H1 (cell line): ENCODE measurements around the gene SECISBP2L. TPM values are rescaled to one million over a fixed set of nuclear protein-coding genes. Genes with fewer than 3 reads are reported as not detected.

Experiments used
- CTCF ChIA-PET: fragments of 300-600 bp; sonication (Branson Sonifier 250); formaldehyde crosslinking; loops from one replicate; lab custom pipeline; 2021; ENCODE audit not compliant: partially characterized antibody; lab: Charles Lee
- POLR2A ChIA-PET: fragments of 300-600 bp; sonication (Branson Sonifier 250); formaldehyde crosslinking; loops from one replicate; lab custom pipeline; 2021; ENCODE audit warnings: inconsistent platforms; ENCODE audit not compliant: partially characterized antibody; lab: Charles Lee
- DNase-seq, 2 experiments: peaks; one replicate each; pipeline versions ENCODE4 v3.0.0 to v3.0.0-alpha.2; 2010 to 2022; ENCODE audit warnings: low spot score in 2 of 2, low read depth in 1 of 2, mixed read lengths in 1 of 2
- FAIRE-seq: peaks from 2 replicates; lab custom pipeline; 2011; peaks lifted over from hg19 to GRCh38; lab: Jason Lieb, UNC
- H2AFZ ChIP-seq: 2 replicates; pipeline ENCODE4 v1.8.1; 2012; ENCODE audit warnings: low read length, inconsistent platforms
- H2AK5ac ChIP-seq: 2 replicates; pipeline ENCODE4 v1.6.1; 2013; ENCODE audit warnings: low read depth, low read length
- H2BK120ac ChIP-seq: replicated peaks from 2 replicates; pipeline ENCODE3; 2013; ENCODE audit warnings: low read depth, low read length, inconsistent platforms
- H2BK12ac ChIP-seq: 2 replicates; pipeline ENCODE4 v1.6.1; 2013; ENCODE audit warnings: low read depth, low read length
- H2BK15ac ChIP-seq: 2 replicates; pipeline ENCODE4 v1.6.1; 2013; ENCODE audit warnings: low read length
- H2BK20ac ChIP-seq: 2 replicates; pipeline ENCODE4 v1.6.1; 2013; ENCODE audit warnings: low read length
- H2BK5ac ChIP-seq: 2 replicates; pipeline ENCODE4 v1.6.1; 2013; ENCODE audit warnings: low read depth, low read length
- H3K14ac ChIP-seq: 2 replicates; pipeline ENCODE4 v1.6.1; 2013; ENCODE audit warnings: inconsistent platforms; ENCODE audit not compliant: insufficient read length
- H3K18ac ChIP-seq: 2 replicates; pipeline ENCODE4 v1.6.1; 2013; ENCODE audit warnings: low read length; ENCODE audit errors: extremely low read depth
- H3K23ac ChIP-seq: 2 replicates; pipeline ENCODE4 v1.6.1; 2013; ENCODE audit warnings: inconsistent platforms; ENCODE audit not compliant: insufficient read length
- H3K23me2 ChIP-seq: 2 replicates; pipeline ENCODE4 v1.6.1; 2013; ENCODE audit warnings: low read depth, low read length
- H3K27ac ChIP-seq: 2 replicates; pipeline ENCODE4 v1.6.1; 2011; ENCODE audit warnings: low read depth, low read length, inconsistent platforms
- H3K27me3 ChIP-seq, 4 experiments: replicated peaks in 1 of 4; 1 replicate in 1 of 4; 2 replicates in 3 of 4; pipeline versions ENCODE4 v1.6.1 to v1.8.1; 2011 to 2013; ENCODE audit warnings: low read length in 3 of 4, mild to moderate bottlenecking in 3 of 4, inconsistent platforms in 2 of 4, mixed read lengths in 2 of 4, moderate library complexity in 1 of 4; ENCODE audit not compliant: control insufficient read depth in 3 of 4, insufficient read depth in 3 of 4; ENCODE audit errors: extremely low read depth in 1 of 4
- H3K36me3 ChIP-seq, 4 experiments: 2 replicates each; pipeline versions ENCODE4 v1.6.1 to v1.8.1; 2011 to 2013; ENCODE audit warnings: mild to moderate bottlenecking in 4 of 4, low read length in 3 of 4, moderate library complexity in 2 of 4, control low read depth in 1 of 4, inconsistent platforms in 1 of 4; ENCODE audit not compliant: insufficient read depth in 4 of 4, control insufficient read depth in 2 of 4
- H3K4ac ChIP-seq: replicated peaks from 2 replicates; pipeline ENCODE3; 2013; ENCODE audit warnings: low read length, low read depth, mixed read lengths, inconsistent platforms; ENCODE audit not compliant: insufficient read length
- H3K4me1 ChIP-seq, 4 experiments: replicated peaks in 1 of 4; 1 replicate in 1 of 4; 2 replicates in 3 of 4; pipeline versions ENCODE4 v1.6.1 to v1.8.1; 2011 to 2013; ENCODE audit warnings: low read length in 3 of 4, inconsistent platforms in 2 of 4, mixed read lengths in 1 of 4; ENCODE audit not compliant: insufficient read depth in 4 of 4, control insufficient read depth in 3 of 4
- H3K4me2 ChIP-seq, 2 experiments: 2 replicates each; pipeline versions ENCODE4 v1.6.1 to v1.8.1; 2011 to 2013; ENCODE audit warnings: low read depth in 2 of 2, low read length in 2 of 2, control low read depth in 1 of 2, inconsistent platforms in 1 of 2, mild to moderate bottlenecking in 1 of 2; ENCODE audit not compliant: insufficient read depth in 1 of 2
- H3K4me3 ChIP-seq, 4 experiments: fragments of 200-600, 300-600 bp in 1 of 4; sonication (generic), shearing (Covaris generic), sonication (Bioruptor Twin) in 1 of 4; 2 replicates each; pipeline versions ENCODE4 v1.5.1 to v1.8.1; 2011 to 2016; ENCODE audit warnings: low read length in 4 of 4, low read depth in 3 of 4, control low read depth in 2 of 4, inconsistent platforms in 2 of 4, mild to moderate bottlenecking in 2 of 4, mixed read lengths in 1 of 4, moderate library complexity in 1 of 4; ENCODE audit not compliant: insufficient read depth in 2 of 4; ENCODE audit errors: extremely low read depth in 1 of 4
- H3K56ac ChIP-seq: replicated peaks from 2 replicates; pipeline ENCODE3; 2013; ENCODE audit warnings: low read depth, mild to moderate bottlenecking, mixed read lengths, low read length, inconsistent platforms; ENCODE audit not compliant: insufficient read length
- H3K79me1 ChIP-seq: 2 replicates; pipeline ENCODE4 v1.6.1; 2013; ENCODE audit warnings: low read depth, low read length, control low read depth
- H3K79me2 ChIP-seq, 2 experiments: 2 replicates each; pipeline versions ENCODE4 v1.6.1 to v1.8.1; 2012 to 2013; ENCODE audit warnings: low read length in 2 of 2, mild to moderate bottlenecking in 2 of 2, inconsistent platforms in 1 of 2; ENCODE audit not compliant: insufficient read depth in 2 of 2, control insufficient read depth in 1 of 2
- H3K9ac ChIP-seq, 4 experiments: replicated peaks in 1 of 4; 1 replicate in 1 of 4; 2 replicates in 3 of 4; pipeline versions ENCODE4 v1.6.1 to v1.8.1; 2011 to 2013; ENCODE audit warnings: low read depth in 3 of 4, low read length in 3 of 4, control low read depth in 2 of 4, mild to moderate bottlenecking in 2 of 4, moderate library complexity in 2 of 4, inconsistent platforms in 1 of 4; ENCODE audit errors: extremely low read depth in 1 of 4
- H3K9me3 ChIP-seq, 2 experiments: 2 replicates each; pipeline versions ENCODE4 v1.6.1 to v1.8.1; 2012 to 2013; ENCODE audit warnings: mild to moderate bottlenecking in 2 of 2, moderate library complexity in 2 of 2, control low read depth in 1 of 2, inconsistent platforms in 1 of 2, low read depth in 1 of 2, low read length in 1 of 2, mixed read lengths in 1 of 2; ENCODE audit not compliant: insufficient read depth in 2 of 2
- H4K20me1 ChIP-seq, 2 experiments: replicated peaks in 1 of 2; 2 replicates each; pipeline versions ENCODE3 to v1.8.1; 2011 to 2013; ENCODE audit warnings: inconsistent platforms in 2 of 2, low read length in 2 of 2, mild to moderate bottlenecking in 1 of 2; ENCODE audit not compliant: insufficient read depth in 2 of 2, control insufficient read depth in 1 of 2
- H4K5ac ChIP-seq: 2 replicates; pipeline ENCODE4 v1.6.1; 2013; ENCODE audit warnings: low read length, low read depth, mixed read lengths, inconsistent platforms; ENCODE audit not compliant: insufficient read length
- H4K8ac ChIP-seq: 2 replicates; pipeline ENCODE4 v1.8.0; 2013; ENCODE audit warnings: mild to moderate bottlenecking, moderate library complexity, low read length, inconsistent platforms; ENCODE audit not compliant: insufficient read depth; ENCODE audit errors: extremely low read depth
- H4K91ac ChIP-seq: replicated peaks from 2 replicates; pipeline ENCODE3; 2013; ENCODE audit warnings: low read length, mixed read lengths, inconsistent platforms; ENCODE audit not compliant: insufficient read length
- ASH2L ChIP-seq: fragments of 200-600, 300-600 bp; sonication (generic); IDR thresholded peaks from one replicate; pipeline ENCODE4 v1.7.1; 2017; ENCODE audit warnings: low read length
- ATF2 ChIP-seq: IDR thresholded peaks from 2 replicates; pipeline ENCODE4 v1.6.1; 2012; ENCODE audit warnings: low read length, inconsistent platforms
- BCL11A ChIP-seq, 2 experiments: IDR thresholded peaks; one replicate each; pipeline ENCODE4 v1.6.1; 2011; ENCODE audit warnings: low read depth in 2 of 2, low read length in 2 of 2, mild to moderate bottlenecking in 2 of 2
- GABPA ChIP-seq: IDR thresholded peaks from 2 replicates; pipeline ENCODE4 v1.6.1; 2011; ENCODE audit warnings: mild to moderate bottlenecking, low read length, moderate library complexity, borderline replicate concordance; ENCODE audit not compliant: insufficient read depth
- JUN ChIP-seq: IDR thresholded peaks from 2 replicates; pipeline ENCODE4 v1.6.1; 2011; ENCODE audit warnings: low read depth, mild to moderate bottlenecking, improper control_type of control experiment, low read length
- KDM1A ChIP-seq: fragments of 200-600, 300-600 bp; sonication (generic); IDR thresholded peaks from 2 replicates; pipeline ENCODE4 v1.7.1; 2016; ENCODE audit warnings: mild to moderate bottlenecking, low read length, borderline replicate concordance
- KDM5A ChIP-seq: fragments of 200-600 bp; IDR thresholded peaks from 2 replicates; pipeline ENCODE4 v1.7.1; 2012; ENCODE audit warnings: mild to moderate bottlenecking, low read length, inconsistent platforms, mixed read lengths
- POLR2AphosphoS5 ChIP-seq: IDR thresholded peaks from 2 replicates; pipeline ENCODE4 v1.6.1; 2011; ENCODE audit warnings: low read depth, low read length
- SIRT6 ChIP-seq: IDR thresholded peaks from one replicate; pipeline ENCODE4 v1.7.1; 2012; ENCODE audit warnings: low read length, inconsistent platforms
- SIX5 ChIP-seq: IDR thresholded peaks from 2 replicates; pipeline ENCODE4 v1.6.1; 2011; ENCODE audit warnings: mild to moderate bottlenecking, low read depth, low read length
- TCF12 ChIP-seq: IDR thresholded peaks from 2 replicates; pipeline ENCODE4 v1.6.1; 2011; ENCODE audit warnings: low read depth, mild to moderate bottlenecking, low read length
- WGBS, 2 experiments: shearing (Covaris generic) in 1 of 2; methylation state at CpG; one replicate each; pipeline versions ENCODE4 v1.1.6 to v1.1.7; 2013 to 2015; ENCODE audit warnings: low lambda C conversion rate in 2 of 2, mixed read lengths in 2 of 2, inconsistent platforms in 1 of 2, low coverage in 1 of 2, missing lambda C conversion rate in 1 of 2; ENCODE audit not compliant: insufficient replicate concordance in 2 of 2, insufficient coverage in 1 of 2, insufficient read length in 1 of 2; ENCODE audit errors: extremely low coverage in 1 of 2, missing lambda C conversion rate in 1 of 2; 5-methylcytosine and 5-hydroxymethylcytosine counted together
- polyA plus RNA-seq, 7 experiments: library from polyadenylated mRNA; depleted of rRNA in 3 of 7; stranded (reverse) in 5 of 7; unstranded in 2 of 7; fragments of >200 nt in 5 of 7; fragments of 200-250 nt in 2 of 7; gene quantifications; 1 replicate in 5 of 7; 2 replicates in 1 of 7; 4 replicates in 1 of 7; pipeline versions ENCODE4 v1.2.1 to v1.2.3, GENCODE V29; 2011 to 2013; ENCODE audit warnings: missing spikeins in 2 of 7, mixed read lengths in 2 of 7
- total RNA-seq: library from RNA; stranded (reverse); fragmentation: NEBNext Ultra II Directional; extraction: Animal tissue kit (Norgen Biotek cat#: 25700); gene quantifications from 2 replicates; pipeline ENCODE4 v1.2.1, GENCODE V29; 2021

Gene SECISBP2L
- total and polyA plus RNA-seq, 2 of the 8 experiments (the other 6 are each of a cell fraction or from before 2014, with no cell fraction given), result 7.6 to 22.8 TPM

GRCh38 chr15:48941904-48942303, 104.3 kb downstream of the SECISBP2L start:
- Histone ChIP-seq H3K27me3 (no peaks in the 10 kb centered on the region; a peak in 1 of 7 replicates), H4K20me1 (no peaks in the 10 kb centered on the region), H2BK20ac (no peak overlapping the region), H3K36me3 (no peaks in the 10 kb centered on the region), H2BK120ac (no peak overlapping the region), H3K14ac (no peak overlapping the region), H3K18ac (no peak overlapping the region), H2BK5ac (no peak overlapping the region), H4K5ac (no peak overlapping the region), H3K4me1 (no peaks in the 10 kb centered on the region), H3K56ac (no peak overlapping the region), H2AFZ (no peak overlapping the region), H2BK15ac (no peak overlapping the region), H4K91ac (no peak overlapping the region), H3K4me3 (no peak overlapping the region), H3K9ac (no peak overlapping the region), H3K4me2 (no peak overlapping the region), H3K23ac (no peak overlapping the region), H3K9me3 (no peaks in the 10 kb centered on the region), H3K27ac (no peak overlapping the region), H2BK12ac (no peak overlapping the region), H3K23me2 (no peaks in the 10 kb centered on the region), H3K4ac (no peak overlapping the region), H3K79me1 (no peaks in the 10 kb centered on the region), H2AK5ac (no peak overlapping the region), H3K79me2 (no peaks in the 10 kb centered on the region), H4K8ac (no peak overlapping the region)
- CTCF ChIA-PET, result no interaction called here
- FAIRE-seq (no peak), DNase-seq (no peak)
- TF ChIP-seq KDM5A (no peak), SIX5 (no peak), SIRT6 (no peak), TCF12 (no peak), ASH2L (no peak), BCL11A (IDR thresholded peaks at IDR 0.05; ENCODE audit: low read depth in 2 of 2, low read length in 2 of 2) (no peak), JUN (no peak), KDM1A (no peak), ATF2 (no peak), GABPA (no peak), POLR2AphosphoS5 (no peak)
- POLR2A ChIA-PET, result no interaction called here
- WGBS, 2 experiments, result 87% methylated on average over 5 of the region's 5 CpGs; no CpG with 5 or more reads in 1 of the 2 experiments
